ENCODE data around the gene ARSG. TPM values are rescaled to one million over a fixed set of nuclear protein-coding genes. Genes with fewer than 3 reads are reported as not detected.

The ARSG gene
- total and polyA plus RNA-seq, 10 of the 15 experiments (the other 5 are each of a cell fraction or from before 2014, with no cell fraction given): 2.9 to 13.5 (median 7.6) TPM

DNA sequence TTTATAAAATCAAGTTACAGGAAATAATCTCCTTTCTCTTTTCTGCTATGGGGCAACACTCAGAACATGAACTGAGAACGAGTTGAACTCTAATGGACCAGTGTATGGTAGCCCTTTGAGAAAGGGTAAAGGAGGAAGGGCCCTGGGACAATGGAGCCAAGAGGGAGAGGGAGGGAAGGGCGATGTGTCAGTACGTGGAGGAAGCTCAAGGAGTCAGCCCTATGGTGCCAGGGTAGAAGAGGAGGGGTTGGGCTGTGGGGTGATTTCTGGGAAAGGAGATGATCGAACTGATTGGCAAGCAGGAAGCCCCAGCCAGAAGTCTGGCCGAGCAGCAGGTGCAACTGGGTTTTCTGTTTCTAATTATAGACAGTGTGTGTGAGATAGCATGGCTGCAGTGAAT is 170.3 kb downstream of the ARSG start (continued):
- TF ChIP-seq BMI1 (IDR thresholded peaks at IDR 0.05; ENCODE audit: borderline replicate concordance): no peak
- peak; percentile 73 for TF ChIP-seq MEF2A (IDR thresholded peaks at IDR 0.05; ENCODE audit: insufficient read depth, low read depth, low read length)
- no peak; the same call in 1 of the 2 replicates for TF ChIP-seq NFIC (IDR thresholded peaks at IDR 0.05; ENCODE audit: low read depth, low read length)
- no peak for TF ChIP-seq CTCF (IDR thresholded peaks at IDR 0.05 in 2 of 3, conservative IDR thresholded peaks at IDR 0.05 in 1 of 3; ENCODE audit: control insufficient read depth in 2 of 3, extremely low read depth in 1 of 3, insufficient read depth in 1 of 3, low read depth in 3 of 3, low read length in 3 of 3)
- TF ChIP-seq TCF12 (IDR thresholded peaks at IDR 0.05; ENCODE audit: low read depth, low read length): peak; percentile 75; the same call in 1 of the 2 replicates
- no peak for TF ChIP-seq USF2 (IDR thresholded peaks at IDR 0.05; ENCODE audit: borderline replicate concordance, low read depth, low read length)
- no peak for TF ChIP-seq EZH2 (IDR thresholded peaks at IDR 0.05; ENCODE audit: borderline replicate concordance, control insufficient read depth, low read depth, low read length)
- no peak for TF ChIP-seq NBN (IDR thresholded peaks at IDR 0.05)
- no peak for TF ChIP-seq SREBF1 (IDR thresholded peaks at IDR 0.05; ENCODE audit: low read length)
- TF ChIP-seq HCFC1 (IDR thresholded peaks at IDR 0.05; ENCODE audit: low read length): no peak
- TF ChIP-seq ZNF384 (IDR thresholded peaks at IDR 0.05; ENCODE audit: borderline replicate concordance, low read depth, low read length): no peak
- TF ChIP-seq ZSCAN29 (IDR thresholded peaks at IDR 0.05): no peak
- TF ChIP-seq SPI1 (IDR thresholded peaks at IDR 0.05; ENCODE audit: borderline replicate concordance, insufficient read depth, low read depth, low read length): no peak
- TF ChIP-seq SMARCA5 (IDR thresholded peaks at IDR 0.05): no peak
- no peak for TF ChIP-seq PAX5 (IDR thresholded peaks at IDR 0.05; ENCODE audit: borderline replicate concordance, low read depth, low read length)
- TF ChIP-seq CHD1 (IDR thresholded peaks at IDR 0.05; ENCODE audit: low read depth, low read length): no peak
- TF ChIP-seq STAT3 (IDR thresholded peaks at IDR 0.05; ENCODE audit: low read depth, low read length): no peak
- no peak for TF ChIP-seq ZNF274 (IDR thresholded peaks at IDR 0.05; ENCODE audit: insufficient read depth, insufficient read length)
- TF ChIP-seq, protein P1, sequence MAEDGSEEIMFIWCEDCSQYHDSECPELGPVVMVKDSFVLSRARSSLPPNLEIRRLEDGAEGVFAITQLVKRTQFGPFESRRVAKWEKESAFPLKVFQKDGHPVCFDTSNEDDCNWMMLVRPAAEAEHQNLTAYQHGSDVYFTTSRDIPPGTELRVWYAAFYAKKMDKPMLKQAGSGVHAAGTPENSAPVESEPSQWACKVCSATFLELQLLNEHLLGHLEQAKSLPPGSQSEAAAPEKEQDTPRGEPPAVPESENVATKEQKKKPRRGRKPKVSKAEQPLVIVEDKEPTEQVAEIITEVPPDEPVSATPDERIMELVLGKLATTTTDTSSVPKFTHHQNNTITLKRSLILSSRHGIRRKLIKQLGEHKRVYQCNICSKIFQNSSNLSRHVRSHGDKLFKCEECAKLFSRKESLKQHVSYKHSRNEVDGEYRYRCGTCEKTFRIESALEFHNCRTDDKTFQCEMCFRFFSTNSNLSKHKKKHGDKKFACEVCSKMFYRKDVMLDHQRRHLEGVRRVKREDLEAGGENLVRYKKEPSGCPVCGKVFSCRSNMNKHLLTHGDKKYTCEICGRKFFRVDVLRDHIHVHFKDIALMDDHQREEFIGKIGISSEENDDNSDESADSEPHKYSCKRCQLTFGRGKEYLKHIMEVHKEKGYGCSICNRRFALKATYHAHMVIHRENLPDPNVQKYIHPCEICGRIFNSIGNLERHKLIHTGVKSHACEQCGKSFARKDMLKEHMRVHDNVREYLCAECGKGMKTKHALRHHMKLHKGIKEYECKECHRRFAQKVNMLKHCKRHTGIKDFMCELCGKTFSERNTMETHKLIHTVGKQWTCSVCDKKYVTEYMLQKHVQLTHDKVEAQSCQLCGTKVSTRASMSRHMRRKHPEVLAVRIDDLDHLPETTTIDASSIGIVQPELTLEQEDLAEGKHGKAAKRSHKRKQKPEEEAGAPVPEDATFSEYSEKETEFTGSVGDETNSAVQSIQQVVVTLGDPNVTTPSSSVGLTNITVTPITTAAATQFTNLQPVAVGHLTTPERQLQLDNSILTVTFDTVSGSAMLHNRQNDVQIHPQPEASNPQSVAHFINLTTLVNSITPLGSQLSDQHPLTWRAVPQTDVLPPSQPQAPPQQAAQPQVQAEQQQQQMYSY (CRISPR knock-in tag; IDR thresholded peaks at IDR 0.05): no peak
- TF ChIP-seq BCL3 (IDR thresholded peaks at IDR 0.05; ENCODE audit: borderline replicate concordance, insufficient read depth, low read depth, low read length, poor library complexity, severe bottlenecking): no peak
- no peak for TF ChIP-seq RAD21 (IDR thresholded peaks at IDR 0.05; ENCODE audit: insufficient read depth, low read depth, low read length)
- TF ChIP-seq ZBTB33 (IDR thresholded peaks at IDR 0.05): no peak
